Cardiac fibroblast (primary cell): ENCODE data around the gene PUM1.

ENCODE experiments used
- DNase-seq, 2 donors: peaks; one replicate each; pipeline versions ENCODE4 v3.0.0 to v3.0.0-alpha.2; 2010; ENCODE audit warnings: low read depth in 2 of 2
- H3K4me3 ChIP-seq, 2 donors: replicated peaks in 1 of 2; 1 replicate in 1 of 2; 2 replicates in 1 of 2; pipeline ENCODE4 v1.5.1; 2011; ENCODE audit warnings: low read depth in 2 of 2, low read length in 2 of 2, mild to moderate bottlenecking in 2 of 2, moderate library complexity in 1 of 2
- CTCF ChIP-seq: IDR thresholded peaks from one replicate; pipeline ENCODE4 v1.5.1; 2011; ENCODE audit warnings: low read depth, mild to moderate bottlenecking, low read length, inconsistent platforms

Gene PUM1

GRCh38 chr1:31005617-31006166 lies 59.8 kb downstream of the PUM1 start:
- no peak for DNase-seq
- no peak for TF ChIP-seq CTCF
- no peak overlapping the region for H3K4me3 ChIP-seq

GRCh38 chr1:31005198-31005597 lies 60.3 kb downstream of the PUM1 start:
- no peak for DNase-seq
- H3K4me3 ChIP-seq: no peak overlapping the region
- TF ChIP-seq CTCF: no peak

GRCh38 chr1:31004231-31004621 lies 61.3 kb downstream of the PUM1 start:
- no peak for TF ChIP-seq CTCF
- no peak for DNase-seq

GRCh38 chr1:31003613-31004230 lies 61.8 kb downstream of the PUM1 start:
- H3K4me3 ChIP-seq: no peak overlapping the region
- no peak for DNase-seq
- no peak for TF ChIP-seq CTCF

More at GRCh38 chr1:31004231-31004621, 61.3 kb downstream of the PUM1 start:
- H3K4me3 ChIP-seq: no peak overlapping the region

- DNase-seq: no peak
- H3K4me3 ChIP-seq: no peak overlapping the region
- no peak for TF ChIP-seq CTCF
Observed at GRCh38 chr1:31000301-31000700, 65.2 kb downstream of the PUM1 start.

GRCh38 chr1:30998887-30999286 lies 66.6 kb downstream of the PUM1 start:
- no peak overlapping the region for H3K4me3 ChIP-seq
- TF ChIP-seq CTCF: no peak
- no peak for DNase-seq

- H3K4me3 ChIP-seq: no peak overlapping the region
- no peak for TF ChIP-seq CTCF
- DNase-seq: no peak
Observed at GRCh38 chr1:30998171-30998570, 67.3 kb downstream of the PUM1 start.
